ENCODE data around the gene LDLRAD3. TPM values are rescaled to one million over a fixed set of nuclear protein-coding genes. Genes with fewer than 3 reads are reported as not detected.

The LDLRAD3 gene
- total RNA-seq, 1 experiment from 2014 or later: 19.0 TPM

GRCh38 chr11:36248436-36248835 lies 304.6 kb downstream of the LDLRAD3 start:
- Histone ChIP-seq H3K9me2 (ENCODE audit: insufficient read depth) (no peaks in the 10 kb centered on the region; the same call in 1 of the 2 replicates), H3K4me3 (replicated peaks in 1 of 2; ENCODE audit: low read depth in 1 of 2, low read length in 2 of 2) (no peak overlapping the region), H3K4me2 (ENCODE audit: low read length) (no peak overlapping the region), H4K20me1 (ENCODE audit: insufficient read depth) (no peaks in the 10 kb centered on the region), H3K4me1 (ENCODE audit: control insufficient read depth in 1 of 2, insufficient read depth in 2 of 2, low read length in 2 of 2) (no peaks in the 10 kb centered on the region), H3K36me3 (ENCODE audit: control insufficient read depth in 1 of 2, insufficient read depth in 2 of 2, low read length in 2 of 2) (no peaks in the 10 kb centered on the region), H2AFZ (ENCODE audit: low read depth, low read length, poor library complexity, severe bottlenecking) (no peak overlapping the region), H3K9me3 (ENCODE audit: control insufficient read depth in 1 of 2, insufficient read depth in 1 of 2, low read depth in 1 of 2, low read length in 2 of 2) (no peaks in the 10 kb centered on the region), H3K79me2 (ENCODE audit: insufficient read depth, low read length) (no peaks in the 10 kb centered on the region), H3K9ac (ENCODE audit: low read length) (no peak overlapping the region), H3K27ac (ENCODE audit: low read depth, low read length) (no peak overlapping the region), H3K27me3 (ENCODE audit: insufficient read depth, low read length) (no peaks in the 10 kb centered on the region)
- ATAC-seq (no peak), DNase-seq (ENCODE audit: low read depth, low spot score) (no peak)
- ChIA-PET RAD21 (ENCODE audit: low non-redundant PET in 1 of 2, low total read pairs in 2 of 2, uncharacterized antibody in 2 of 2, unreplicated experiment in 2 of 2) (no interaction called here), POLR2A (no interaction called here), CTCF (interaction anchor here (1.1 to 1.4 kb wide), 2 partner anchors 11 to 426 kb away, joined by 3 read pairs; no protein-coding TSS in a partner anchor)
- TF ChIP-seq REST (IDR thresholded peaks at IDR 0.05; ENCODE audit: low read depth) (no peak), TCF7L2 (IDR thresholded peaks at IDR 0.05; ENCODE audit: borderline replicate concordance, extremely low read depth, insufficient read depth, insufficient read length) (no peak), SP1 (IDR thresholded peaks at IDR 0.05; ENCODE audit: low read depth) (no peak), SRF (IDR thresholded peaks at IDR 0.05; ENCODE audit: low read depth) (no peak), ZFX (IDR thresholded peaks at IDR 0.05) (no peak), POLR2AphosphoS5 (IDR thresholded peaks at IDR 0.05; ENCODE audit: low read depth, low read length) (no peak), ZNF274 (IDR thresholded peaks at IDR 0.05; ENCODE audit: low read depth, low read length) (no peak)
- TF ChIP-seq, protein P1, sequence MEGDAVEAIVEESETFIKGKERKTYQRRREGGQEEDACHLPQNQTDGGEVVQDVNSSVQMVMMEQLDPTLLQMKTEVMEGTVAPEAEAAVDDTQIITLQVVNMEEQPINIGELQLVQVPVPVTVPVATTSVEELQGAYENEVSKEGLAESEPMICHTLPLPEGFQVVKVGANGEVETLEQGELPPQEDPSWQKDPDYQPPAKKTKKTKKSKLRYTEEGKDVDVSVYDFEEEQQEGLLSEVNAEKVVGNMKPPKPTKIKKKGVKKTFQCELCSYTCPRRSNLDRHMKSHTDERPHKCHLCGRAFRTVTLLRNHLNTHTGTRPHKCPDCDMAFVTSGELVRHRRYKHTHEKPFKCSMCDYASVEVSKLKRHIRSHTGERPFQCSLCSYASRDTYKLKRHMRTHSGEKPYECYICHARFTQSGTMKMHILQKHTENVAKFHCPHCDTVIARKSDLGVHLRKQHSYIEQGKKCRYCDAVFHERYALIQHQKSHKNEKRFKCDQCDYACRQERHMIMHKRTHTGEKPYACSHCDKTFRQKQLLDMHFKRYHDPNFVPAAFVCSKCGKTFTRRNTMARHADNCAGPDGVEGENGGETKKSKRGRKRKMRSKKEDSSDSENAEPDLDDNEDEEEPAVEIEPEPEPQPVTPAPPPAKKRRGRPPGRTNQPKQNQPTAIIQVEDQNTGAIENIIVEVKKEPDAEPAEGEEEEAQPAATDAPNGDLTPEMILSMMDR (IDR thresholded peaks at IDR 0.05 in 2 of 3, conservative IDR thresholded peaks at IDR 0.05 in 1 of 3; ENCODE audit: borderline replicate concordance in 1 of 3, insufficient read depth in 1 of 3, low read depth in 2 of 3, low read length in 2 of 3): no peak
- TF ChIP-seq, protein P2, sequence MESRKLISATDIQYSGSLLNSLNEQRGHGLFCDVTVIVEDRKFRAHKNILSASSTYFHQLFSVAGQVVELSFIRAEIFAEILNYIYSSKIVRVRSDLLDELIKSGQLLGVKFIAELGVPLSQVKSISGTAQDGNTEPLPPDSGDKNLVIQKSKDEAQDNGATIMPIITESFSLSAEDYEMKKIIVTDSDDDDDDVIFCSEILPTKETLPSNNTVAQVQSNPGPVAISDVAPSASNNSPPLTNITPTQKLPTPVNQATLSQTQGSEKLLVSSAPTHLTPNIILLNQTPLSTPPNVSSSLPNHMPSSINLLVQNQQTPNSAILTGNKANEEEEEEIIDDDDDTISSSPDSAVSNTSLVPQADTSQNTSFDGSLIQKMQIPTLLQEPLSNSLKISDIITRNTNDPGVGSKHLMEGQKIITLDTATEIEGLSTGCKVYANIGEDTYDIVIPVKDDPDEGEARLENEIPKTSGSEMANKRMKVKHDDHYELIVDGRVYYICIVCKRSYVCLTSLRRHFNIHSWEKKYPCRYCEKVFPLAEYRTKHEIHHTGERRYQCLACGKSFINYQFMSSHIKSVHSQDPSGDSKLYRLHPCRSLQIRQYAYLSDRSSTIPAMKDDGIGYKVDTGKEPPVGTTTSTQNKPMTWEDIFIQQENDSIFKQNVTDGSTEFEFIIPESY (IDR thresholded peaks at IDR 0.05; ENCODE audit: extremely low read depth, insufficient replicate concordance, low read length): no peak
- TF ChIP-seq, protein P3, sequence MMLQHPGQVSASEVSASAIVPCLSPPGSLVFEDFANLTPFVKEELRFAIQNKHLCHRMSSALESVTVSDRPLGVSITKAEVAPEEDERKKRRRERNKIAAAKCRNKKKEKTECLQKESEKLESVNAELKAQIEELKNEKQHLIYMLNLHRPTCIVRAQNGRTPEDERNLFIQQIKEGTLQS (IDR thresholded peaks at IDR 0.05): no peak
- BruUV-seq (replicated peaks): no TSS peak
- intact Hi-C loops (cut with micrococcal nuclease): no loop called here
